ENCODE data around the gene MGLL.

DNA sequence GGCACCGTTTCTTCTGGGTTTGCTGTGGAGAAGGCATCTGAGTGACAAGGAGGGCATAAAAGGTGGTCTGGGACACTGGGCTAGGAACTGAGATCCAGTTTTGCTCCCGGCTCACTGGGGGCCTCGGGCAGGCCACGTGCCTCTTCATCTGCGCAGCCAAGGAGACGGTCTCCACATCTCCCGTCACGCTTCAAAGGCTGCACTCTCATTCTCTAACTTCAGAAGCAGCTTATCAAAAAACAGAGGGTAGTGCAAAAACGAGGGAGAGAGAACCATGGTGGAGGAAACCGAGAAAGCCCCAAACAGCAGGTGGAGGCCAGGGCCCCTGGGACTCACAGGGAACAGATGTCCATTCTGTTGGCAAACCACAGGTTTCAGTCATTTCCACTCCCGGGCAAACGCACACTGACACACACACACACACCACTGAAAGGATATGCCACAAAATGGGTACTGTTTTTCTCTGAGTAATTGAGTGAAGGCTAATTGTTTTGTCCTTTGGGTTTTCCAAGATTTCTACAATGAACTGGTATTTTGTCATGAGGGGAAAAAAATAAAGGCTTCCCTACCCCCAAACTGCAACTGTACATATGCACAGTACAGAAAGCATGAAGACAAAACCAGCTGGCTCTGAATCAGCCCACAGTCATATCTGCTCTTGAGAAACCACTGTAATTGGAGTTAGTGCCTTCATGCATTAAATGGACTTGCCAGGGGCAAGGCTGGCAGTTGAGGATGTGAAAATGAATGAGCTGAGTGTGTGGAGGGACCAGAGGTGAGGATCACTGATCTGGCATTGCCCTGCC lies 71.9 kb downstream of the MGLL start:
- no peak for TF ChIP-seq CTCF (IDR thresholded peaks at IDR 0.05; ENCODE audit: insufficient read depth, low read length, poor library complexity, severe bottlenecking)
- no peak for TF ChIP-seq EZH2phosphoT487 (conservative IDR thresholded peaks at IDR 0.05; ENCODE audit: low read length)
